ENCODE data around the gene PPP1R3E.

DNA sequence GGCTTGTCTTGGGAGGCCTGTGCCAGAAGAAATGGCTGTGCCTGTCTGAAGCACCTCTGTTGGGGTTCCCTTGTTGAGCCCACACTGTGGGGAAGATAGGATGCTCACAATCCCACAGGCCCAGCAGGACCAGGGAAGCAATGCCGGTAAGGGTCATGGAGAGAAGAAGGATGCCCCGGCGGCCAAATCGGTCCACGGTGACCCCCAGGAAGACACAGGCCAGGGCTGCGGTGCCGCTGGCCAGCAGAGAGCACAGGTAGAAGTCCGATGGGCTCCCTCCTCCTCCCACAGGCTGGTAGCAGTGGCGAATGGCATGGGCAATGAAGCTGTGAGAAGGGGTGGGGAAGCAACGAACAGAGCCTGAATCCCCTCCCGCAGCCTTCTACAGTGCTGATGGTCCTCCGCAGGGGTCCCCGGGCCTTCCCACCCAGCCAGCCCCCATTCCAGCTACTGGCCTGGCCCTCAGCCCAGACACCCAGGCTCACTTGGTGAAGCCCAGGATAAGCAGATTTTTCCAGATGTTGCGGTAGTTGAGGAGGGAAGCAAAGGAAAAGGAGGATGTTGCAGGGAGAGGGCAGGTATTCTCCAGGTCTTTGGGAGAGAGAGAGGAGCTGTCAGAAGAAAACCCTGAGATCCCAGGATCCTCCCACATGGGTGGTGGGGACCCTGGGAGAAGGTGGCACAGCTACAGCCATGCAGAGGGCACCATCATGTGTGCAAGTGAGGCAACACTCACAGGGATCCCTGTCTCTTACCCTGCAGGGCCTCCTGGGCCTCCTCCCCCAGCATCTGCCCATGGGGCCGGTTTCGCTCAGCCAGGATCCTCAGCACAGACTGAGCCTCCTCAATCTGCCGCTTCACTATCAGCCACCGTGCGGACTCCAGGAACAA lies 45.0 kb upstream of the PPP1R3E start:
- TF ChIP-seq, protein P1, sequence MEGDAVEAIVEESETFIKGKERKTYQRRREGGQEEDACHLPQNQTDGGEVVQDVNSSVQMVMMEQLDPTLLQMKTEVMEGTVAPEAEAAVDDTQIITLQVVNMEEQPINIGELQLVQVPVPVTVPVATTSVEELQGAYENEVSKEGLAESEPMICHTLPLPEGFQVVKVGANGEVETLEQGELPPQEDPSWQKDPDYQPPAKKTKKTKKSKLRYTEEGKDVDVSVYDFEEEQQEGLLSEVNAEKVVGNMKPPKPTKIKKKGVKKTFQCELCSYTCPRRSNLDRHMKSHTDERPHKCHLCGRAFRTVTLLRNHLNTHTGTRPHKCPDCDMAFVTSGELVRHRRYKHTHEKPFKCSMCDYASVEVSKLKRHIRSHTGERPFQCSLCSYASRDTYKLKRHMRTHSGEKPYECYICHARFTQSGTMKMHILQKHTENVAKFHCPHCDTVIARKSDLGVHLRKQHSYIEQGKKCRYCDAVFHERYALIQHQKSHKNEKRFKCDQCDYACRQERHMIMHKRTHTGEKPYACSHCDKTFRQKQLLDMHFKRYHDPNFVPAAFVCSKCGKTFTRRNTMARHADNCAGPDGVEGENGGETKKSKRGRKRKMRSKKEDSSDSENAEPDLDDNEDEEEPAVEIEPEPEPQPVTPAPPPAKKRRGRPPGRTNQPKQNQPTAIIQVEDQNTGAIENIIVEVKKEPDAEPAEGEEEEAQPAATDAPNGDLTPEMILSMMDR (conservative IDR thresholded peaks at IDR 0.05 in 1 of 2, IDR thresholded peaks at IDR 0.05 in 1 of 2; ENCODE audit: low read depth in 1 of 2, low read length in 2 of 2), result no peak
- TF ChIP-seq EZH2 (IDR thresholded peaks at IDR 0.05; ENCODE audit: low read length, missing control alignments), result no peak

All from fibroblast of lung (primary cell).